ENCODE data around the gene NAV3. TPM values are rescaled to one million over a fixed set of nuclear protein-coding genes. Genes with fewer than 3 reads are reported as not detected.

The NAV3 gene
- total and polyA plus RNA-seq, 9 of the 15 experiments (the other 6 are each of a cell fraction or from before 2014, with no cell fraction given): 0.04 TPM; not detected in 8

DNA sequence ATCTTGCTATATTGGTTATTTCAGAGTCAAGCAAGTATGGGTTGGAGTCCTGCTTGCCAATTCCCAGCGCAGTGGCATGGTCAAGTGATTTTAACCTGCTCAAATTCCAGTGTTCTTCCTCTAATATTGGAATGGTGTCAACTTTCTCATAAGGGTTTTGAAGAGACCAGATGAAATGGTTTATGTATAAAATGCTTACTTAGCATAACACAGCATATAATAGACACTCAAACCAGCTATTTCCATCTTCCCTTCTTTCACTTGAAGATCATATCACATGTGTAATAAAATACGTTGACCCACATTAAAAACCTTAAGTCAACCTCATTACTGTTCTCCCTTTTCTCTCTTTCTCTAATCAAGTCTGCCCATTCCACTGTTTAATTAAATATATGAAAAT is 144.0 kb downstream of the NAV3 start:
- DNase-seq (ENCODE audit: extremely low read depth in 1 of 4, low spot score in 3 of 4) (no peak), ATAC-seq (no peak), FAIRE-seq (no peak)
- ChIA-PET POLR2A (no interaction called here), CTCF (ENCODE audit: low intra/inter-chr PET ratio) (no interaction called here)
- 0 out of 2 replicates have a peak, but pooled peaks cover 4% of the 10 kb centered on the region for H3K9me3 ChIP-seq (replicated peaks; ENCODE audit: control insufficient read depth, insufficient read depth, low read depth, low read length)
- BruUV-seq (replicated peaks): no TSS peak
- TF ChIP-seq MTA3 (IDR thresholded peaks at IDR 0.05; ENCODE audit: borderline replicate concordance): no peak
- no peak for TF ChIP-seq SMARCA4 (IDR thresholded peaks at IDR 0.05)
- TF ChIP-seq MAFK (IDR thresholded peaks at IDR 0.05; ENCODE audit: low read length): peak; percentile 33; the same call in 1 of the 2 replicates
- TF ChIP-seq FOXP1 (CRISPR knock-in tag; IDR thresholded peaks at IDR 0.05): no peak
- peak; percentile 30; the same call in 1 of the 2 replicates for TF ChIP-seq MAFF (IDR thresholded peaks at IDR 0.05; ENCODE audit: low read length)
- TF ChIP-seq ZNF316 (IDR thresholded peaks at IDR 0.05): peak; percentile 58
- H3K79me2 ChIP-seq (ENCODE audit: control insufficient read depth, insufficient read depth, low read length): no peaks in the 10 kb centered on the region
- H3K4me3 ChIP-seq: no peak overlapping the region
- no peaks in the 10 kb centered on the region for H4K20me1 ChIP-seq (replicated peaks; ENCODE audit: control insufficient read depth, insufficient read depth, low read length)
- no peak overlapping the region for H3K4me2 ChIP-seq (ENCODE audit: insufficient read depth, low read length)
- intact Hi-C loops (cut with micrococcal nuclease) (no loop called here), in situ Hi-C loops (cut with MboI) (no loop called here)
- no peak overlapping the region for H3K9ac ChIP-seq (ENCODE audit: insufficient read depth in 1 of 2, low read depth in 2 of 2, low read length in 2 of 2)
- no peaks in the 10 kb centered on the region for H3K36me3 ChIP-seq (ENCODE audit: control insufficient read depth, insufficient read depth, low read length)
- WGBS (ENCODE audit: insufficient coverage, low coverage, missing lambda C conversion rate): 0% methylated on average over 2 of the region's 2 CpGs
- H2AFZ ChIP-seq (ENCODE audit: low read depth, low read length): no peak overlapping the region
- H3K9me1 ChIP-seq (ENCODE audit: control insufficient read depth, insufficient read depth, low read length): no peaks in the 10 kb centered on the region
- H3K27ac ChIP-seq (ENCODE audit: extremely low read depth, low read depth, low read length): no peak overlapping the region
- no peaks in the 10 kb centered on the region for H3K27me3 ChIP-seq (ENCODE audit: control insufficient read depth in 2 of 2, insufficient read depth in 2 of 2, low read length in 2 of 2)
- no peaks in the 10 kb centered on the region for H3K4me1 ChIP-seq (replicated peaks in 1 of 2; ENCODE audit: control insufficient read depth in 2 of 2, insufficient read depth in 2 of 2, low read length in 2 of 2)

DNA sequence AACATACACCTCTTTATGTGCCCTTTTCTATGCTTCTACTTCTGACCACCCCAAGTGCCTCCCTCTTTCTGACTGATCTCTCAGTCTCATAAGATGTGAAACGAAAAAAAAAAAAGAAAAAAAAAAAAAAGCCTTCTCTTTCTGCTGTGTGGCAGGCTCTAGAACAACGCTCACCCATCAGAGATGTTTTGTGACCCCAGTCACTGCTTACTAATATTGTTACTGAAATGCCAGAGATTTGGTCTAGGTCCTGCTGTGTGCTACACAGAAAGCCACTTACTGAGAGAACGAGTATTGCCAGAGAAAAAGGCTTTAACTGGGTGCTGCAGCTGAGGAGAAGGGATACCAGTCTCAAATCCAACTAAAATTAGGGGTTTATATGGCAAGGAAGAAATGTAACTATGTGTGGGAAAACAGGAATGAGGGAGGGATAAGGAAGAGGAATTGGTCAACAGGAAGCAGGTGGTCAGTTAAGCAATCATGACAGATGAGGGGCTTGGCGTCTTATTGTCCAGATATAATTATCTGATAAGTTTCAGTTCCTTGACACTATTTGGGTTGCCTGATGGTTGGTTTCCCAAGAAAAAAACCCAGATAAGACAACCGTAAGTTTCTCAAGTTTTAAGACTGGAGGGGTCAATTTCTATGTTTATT is 149.0 kb downstream of the NAV3 start:
- intact Hi-C loops (cut with micrococcal nuclease) (no loop called here), in situ Hi-C loops (cut with MboI) (no loop called here)
- no peaks in the 10 kb centered on the region for H3K36me3 ChIP-seq (ENCODE audit: control insufficient read depth, insufficient read depth, low read length)
- BruUV-seq (replicated peaks): no TSS peak
- 0 out of 2 replicates have a peak, but pooled peaks cover 3% of the 10 kb centered on the region for H3K9me3 ChIP-seq (replicated peaks; ENCODE audit: control insufficient read depth, insufficient read depth, low read depth, low read length)
- no peaks in the 10 kb centered on the region for H4K20me1 ChIP-seq (replicated peaks; ENCODE audit: control insufficient read depth, insufficient read depth, low read length)
- H2AFZ ChIP-seq (ENCODE audit: low read depth, low read length): no peak overlapping the region
- H3K27me3 ChIP-seq (ENCODE audit: control insufficient read depth in 2 of 2, insufficient read depth in 2 of 2, low read length in 2 of 2): no peaks in the 10 kb centered on the region
- H3K4me2 ChIP-seq (ENCODE audit: insufficient read depth, low read length): no peak overlapping the region
- no peaks in the 10 kb centered on the region for H3K79me2 ChIP-seq (ENCODE audit: control insufficient read depth, insufficient read depth, low read length)
- FAIRE-seq (no peak), DNase-seq (ENCODE audit: extremely low read depth in 1 of 4, low spot score in 3 of 4) (no peak), ATAC-seq (no peak)
- CTCF ChIA-PET (ENCODE audit: low intra/inter-chr PET ratio): no interaction called here
- H3K4me3 ChIP-seq: no peak overlapping the region
- POLR2A ChIA-PET: no interaction called here
- no peaks in the 10 kb centered on the region for H3K4me1 ChIP-seq (replicated peaks in 1 of 2; ENCODE audit: control insufficient read depth in 2 of 2, insufficient read depth in 2 of 2, low read length in 2 of 2)
- no peak overlapping the region for H3K27ac ChIP-seq (ENCODE audit: extremely low read depth, low read depth, low read length)
- no peak overlapping the region for H3K9ac ChIP-seq (ENCODE audit: insufficient read depth in 1 of 2, low read depth in 2 of 2, low read length in 2 of 2)
- 0% methylated on average over 3 of the region's 5 CpGs for WGBS (ENCODE audit: insufficient coverage, low coverage, missing lambda C conversion rate)
- no peaks in the 10 kb centered on the region for H3K9me1 ChIP-seq (ENCODE audit: control insufficient read depth, insufficient read depth, low read length)
- TF ChIP-seq ZNF696 (CRISPR knock-in tag; conservative IDR thresholded peaks at IDR 0.05): no peak
- TF ChIP-seq CBX5 (IDR thresholded peaks at IDR 0.05; ENCODE audit: borderline replicate concordance, low read depth): no peak
- no peak for TF ChIP-seq HNRNPK (IDR thresholded peaks at IDR 0.05; ENCODE audit: low read depth, low read length, poor library complexity, severe bottlenecking)
- TF ChIP-seq SIX5 (IDR thresholded peaks at IDR 0.05; ENCODE audit: borderline replicate concordance in 1 of 2, insufficient read depth in 1 of 2, low read depth in 1 of 2, low read length in 2 of 2): no peak
- no peak for TF ChIP-seq ZC3H4 (CRISPR knock-in tag; IDR thresholded peaks at IDR 0.05; ENCODE audit: borderline replicate concordance)
- TF ChIP-seq GTF2B (IDR thresholded peaks at IDR 0.05; ENCODE audit: extremely low read depth, insufficient read length): no peak
- no peak for TF ChIP-seq ELF1 (tag; IDR thresholded peaks at IDR 0.05)
- TF ChIP-seq, protein P1, sequence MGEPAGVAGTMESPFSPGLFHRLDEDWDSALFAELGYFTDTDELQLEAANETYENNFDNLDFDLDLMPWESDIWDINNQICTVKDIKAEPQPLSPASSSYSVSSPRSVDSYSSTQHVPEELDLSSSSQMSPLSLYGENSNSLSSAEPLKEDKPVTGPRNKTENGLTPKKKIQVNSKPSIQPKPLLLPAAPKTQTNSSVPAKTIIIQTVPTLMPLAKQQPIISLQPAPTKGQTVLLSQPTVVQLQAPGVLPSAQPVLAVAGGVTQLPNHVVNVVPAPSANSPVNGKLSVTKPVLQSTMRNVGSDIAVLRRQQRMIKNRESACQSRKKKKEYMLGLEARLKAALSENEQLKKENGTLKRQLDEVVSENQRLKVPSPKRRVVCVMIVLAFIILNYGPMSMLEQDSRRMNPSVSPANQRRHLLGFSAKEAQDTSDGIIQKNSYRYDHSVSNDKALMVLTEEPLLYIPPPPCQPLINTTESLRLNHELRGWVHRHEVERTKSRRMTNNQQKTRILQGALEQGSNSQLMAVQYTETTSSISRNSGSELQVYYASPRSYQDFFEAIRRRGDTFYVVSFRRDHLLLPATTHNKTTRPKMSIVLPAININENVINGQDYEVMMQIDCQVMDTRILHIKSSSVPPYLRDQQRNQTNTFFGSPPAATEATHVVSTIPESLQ (CRISPR knock-in tag; IDR thresholded peaks at IDR 0.05): no peak
- no peak for TF ChIP-seq SP2 (IDR thresholded peaks at IDR 0.05; ENCODE audit: extremely low read depth, low read depth, low read length, poor library complexity, severe bottlenecking)
